PC-3 (cell line): ENCODE measurements around the gene TMEM196.

Experiments used
- CTCF ChIP-seq: fragments of 300-600 bp; sonication (generic); conservative IDR thresholded peaks from 2 replicates; pipeline ENCODE4 v1.5.1; 2017; ENCODE audit warnings: antibody characterized with exemption, low read depth, mild to moderate bottlenecking, low read length
- EZH2 ChIP-seq: fragments of 300-600 bp; sonication (generic); IDR thresholded peaks from one replicate; pipeline ENCODE4 v1.6.1; 2017; ENCODE audit warnings: antibody characterized with exemption, mild to moderate bottlenecking, low read length; ENCODE audit not compliant: unreplicated experiment

GRCh38 chr7:19674266-19674960 is 99.0 kb downstream of the TMEM196 start:
- TF ChIP-seq CTCF (no peak), EZH2 (no peak)
